Measurements from ENCODE around the gene GPI. TPM values are rescaled to one million over a fixed set of nuclear protein-coding genes. Genes with fewer than 3 reads are reported as not detected.
"Not testable (repeated sequence)": the region's sequence is repeated elsewhere in the genome, so short reads cannot be mapped to it uniquely, and the experiment has no call there.

The GPI gene
- 152 TPM for total RNA-seq

DNA sequence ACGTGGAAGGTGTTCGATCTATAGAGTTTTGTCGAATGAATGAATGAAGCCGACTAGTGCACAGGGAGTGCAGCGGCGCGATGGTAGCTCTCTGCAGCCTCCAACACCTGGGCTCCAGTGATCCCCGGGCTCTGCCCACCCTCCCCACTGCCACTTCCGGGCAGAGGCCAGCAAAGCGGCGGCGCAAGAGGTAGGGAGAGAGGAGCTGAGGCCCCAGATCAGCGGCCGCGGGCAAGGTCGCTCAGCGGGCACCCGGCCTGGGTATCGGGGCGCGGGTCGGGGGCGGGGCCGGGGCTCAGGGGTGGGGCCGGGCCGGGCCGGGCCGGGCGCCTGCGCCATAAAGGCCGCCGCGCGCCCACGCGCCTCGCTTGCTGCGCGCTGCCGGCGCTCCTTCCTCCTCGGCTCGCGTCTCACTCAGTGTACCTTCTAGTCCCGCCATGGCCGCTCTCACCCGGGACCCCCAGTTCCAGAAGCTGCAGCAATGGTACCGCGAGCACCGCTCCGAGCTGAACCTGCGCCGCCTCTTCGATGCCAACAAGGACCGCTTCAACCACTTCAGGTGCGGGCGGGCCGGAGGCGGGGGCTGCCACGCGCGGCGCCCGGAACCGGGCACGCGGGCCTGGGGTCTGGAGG is at the start of gene GPI:
Gene GPI, plus strand, starts transcription at position 367 of the 633 bp plus-strand sequence. Its CDS starts 71 bp downstream, at position 438.
- intact Hi-C loops (cut with DNase I) = no loop called here
- DNase-seq (ENCODE audit: low spot score) = peak; percentile 80
- peak; percentile 72 for ATAC-seq

DNA sequence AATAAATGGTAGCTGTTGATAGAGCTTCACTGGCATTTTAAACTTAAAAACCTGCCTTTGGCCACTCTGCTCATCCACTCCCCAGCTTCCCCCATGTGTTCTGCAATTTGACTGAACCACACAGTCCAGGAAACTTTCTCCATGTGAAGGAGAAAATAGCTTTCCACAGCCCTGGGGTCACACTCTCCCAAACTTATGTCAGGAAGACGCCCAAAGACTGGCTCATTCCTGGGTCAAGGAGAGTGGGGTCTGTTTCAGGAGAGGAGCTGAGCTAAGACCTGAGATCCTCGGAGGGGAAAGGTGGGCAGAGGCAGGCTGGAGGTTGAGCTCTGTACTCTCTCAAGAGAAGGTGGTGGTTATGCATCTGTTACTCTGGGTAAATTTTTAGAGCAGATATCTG is 48.7 kb upstream of the GPI start:
- DNase-seq (ENCODE audit: low spot score) (no peak), ATAC-seq (no peak)
- intact Hi-C loops (cut with DNase I) = no loop called here

DNA sequence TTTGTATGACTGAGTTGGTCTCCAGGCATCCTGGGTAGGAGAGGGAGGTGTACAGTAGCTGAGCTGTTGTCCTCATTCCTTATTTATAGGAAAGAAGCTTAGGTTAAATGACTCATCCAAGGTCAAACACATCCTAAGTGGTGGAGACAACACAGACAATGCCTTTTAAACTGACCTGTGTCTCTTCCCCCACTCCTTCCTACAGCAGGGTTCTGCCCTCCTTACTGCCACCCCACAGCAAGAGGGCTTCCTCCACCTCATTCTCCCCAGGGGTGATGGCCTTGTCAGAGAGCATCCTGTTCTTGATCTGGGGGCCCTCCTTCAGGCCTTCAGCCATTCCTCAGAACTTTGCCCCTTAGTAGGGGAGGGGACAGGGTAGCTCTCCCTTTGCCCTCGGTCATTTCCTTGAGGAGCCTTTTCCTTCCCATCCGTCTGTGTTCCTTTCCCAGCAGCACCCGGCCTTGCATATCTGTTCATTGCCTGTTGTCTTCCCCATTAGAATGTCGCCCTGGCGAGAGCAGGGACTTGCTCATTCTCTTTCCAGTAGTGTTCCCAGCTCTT is 48.2 kb upstream of the GPI start:
- DNase-seq (ENCODE audit: low spot score) (no peak), ATAC-seq (no peak)
- intact Hi-C loops (cut with DNase I) = no loop called here

GRCh38 chr19:34317311-34317927 is 47.6 kb upstream of the GPI start:
- ATAC-seq = peak; percentile 68
- intact Hi-C loops (cut with DNase I) = no loop called here

DNA sequence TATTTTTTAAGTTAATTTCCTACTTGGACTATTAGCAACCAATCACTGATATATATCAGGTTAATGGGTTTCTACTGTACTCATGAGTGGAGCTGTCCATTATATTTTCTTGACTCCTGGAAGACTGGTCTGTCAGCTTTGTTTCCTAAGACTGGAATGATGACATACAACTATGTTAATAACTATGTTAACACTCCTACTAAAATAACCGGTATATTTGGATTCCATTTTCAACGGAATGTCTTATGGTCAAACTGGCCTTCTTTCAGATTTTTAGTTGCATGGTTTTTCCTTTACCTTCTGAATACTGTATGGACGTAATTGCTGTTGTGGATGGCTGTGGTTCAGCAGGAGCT is 45.8 kb upstream of the GPI start:
- DNase-seq (ENCODE audit: low spot score) = no peak
- no peak for ATAC-seq
- intact Hi-C loops (cut with DNase I) = no loop called here

More at GRCh38 chr19:34317311-34317927, 47.6 kb upstream of the GPI start:
- DNase-seq (ENCODE audit: low spot score) = no peak

DNA sequence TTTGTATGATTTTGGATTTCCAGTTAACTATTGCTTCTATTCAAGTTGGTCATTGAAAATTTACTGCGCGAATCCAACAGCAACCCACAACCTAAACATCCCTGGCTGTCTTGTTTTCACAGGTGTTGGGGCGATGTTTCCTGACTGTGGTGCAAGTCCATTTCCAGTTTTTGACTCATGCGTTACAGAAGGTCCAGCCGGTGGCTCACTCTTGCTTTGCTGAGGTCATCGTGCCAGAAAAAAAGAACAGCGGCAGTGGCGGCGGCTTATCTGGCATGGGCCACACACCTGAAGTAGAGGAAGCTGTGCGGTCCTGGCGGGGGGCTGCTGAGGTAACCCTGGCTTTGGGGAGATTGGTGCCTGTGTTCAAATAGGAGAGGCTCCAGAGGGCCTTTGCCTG is 45.2 kb upstream of the GPI start:
- DNase-seq (ENCODE audit: low spot score) (no peak), ATAC-seq (peak; percentile 61)
- intact Hi-C loops (cut with DNase I) = no loop called here

GRCh38 chr19:34320277-34320676 is 44.7 kb upstream of the GPI start:
- ATAC-seq (peak; percentile 13), DNase-seq (ENCODE audit: low spot score) (no peak)
- intact Hi-C loops (cut with DNase I) = no loop called here

GRCh38 chr19:34321735-34322134 is 43.3 kb upstream of the GPI start:
- ATAC-seq (no peak), DNase-seq (ENCODE audit: low spot score) (no peak)
- intact Hi-C loops (cut with DNase I) = no loop called here

DNA sequence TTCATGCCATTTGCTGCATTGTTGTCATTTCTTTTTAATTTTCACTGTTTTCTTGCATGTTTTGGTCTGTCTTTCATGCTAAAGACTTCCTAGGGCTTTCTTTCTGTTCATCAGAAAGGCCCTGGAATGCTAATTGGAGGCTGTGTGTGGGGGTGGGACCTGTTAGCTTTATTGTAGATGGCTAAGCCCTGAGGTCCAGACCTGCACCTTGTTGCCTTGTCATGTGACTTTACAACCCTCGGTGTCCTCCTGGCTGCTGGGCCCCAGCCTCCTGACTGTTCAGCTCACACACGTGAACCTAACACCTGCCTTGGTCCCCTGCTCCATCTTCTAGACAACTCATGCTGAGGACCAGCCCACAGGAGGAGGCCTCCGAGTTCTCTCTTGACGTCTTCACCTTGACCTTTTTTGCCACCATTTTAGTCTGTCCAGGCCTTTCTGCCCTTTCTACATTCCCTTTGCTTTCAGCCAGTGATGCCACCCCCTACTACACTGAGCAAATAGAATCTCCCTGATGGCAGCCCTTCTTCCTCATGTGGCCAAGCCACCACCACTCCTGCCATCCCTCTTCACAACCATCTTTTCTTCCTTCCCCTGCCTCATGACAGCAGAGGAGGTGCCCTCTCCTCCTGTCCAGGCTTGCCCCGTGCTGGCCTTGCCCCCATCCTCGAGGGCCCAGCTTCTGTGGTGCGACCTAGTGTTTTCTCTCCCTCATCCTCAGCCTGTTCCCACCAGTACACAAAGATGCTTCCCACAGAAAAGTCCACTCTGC is 41.4 kb upstream of the GPI start:
- ATAC-seq (no peak), DNase-seq (ENCODE audit: low spot score) (no peak)
- intact Hi-C loops (cut with DNase I) = no loop called here

DNA sequence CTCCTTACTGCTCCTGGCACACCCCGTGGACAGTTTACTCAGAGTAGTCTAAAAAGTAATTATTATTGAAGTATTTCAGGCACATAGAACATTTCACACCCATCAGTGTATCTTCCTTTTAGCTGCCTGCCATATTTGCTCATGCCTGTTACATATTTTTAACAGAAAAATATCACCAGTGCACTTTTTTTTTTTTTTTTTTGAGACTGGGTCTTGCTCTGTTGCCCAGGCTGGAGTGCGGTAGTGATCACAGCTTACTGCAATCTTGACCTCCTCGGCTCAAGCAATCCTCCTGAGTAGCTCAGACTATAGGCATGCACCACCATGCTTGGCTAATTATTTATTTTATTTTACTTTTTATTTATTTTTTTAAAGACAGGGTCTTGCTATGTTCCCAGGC is 40.7 kb upstream of the GPI start:
- intact Hi-C loops (cut with DNase I) = no loop called here
- no peak for DNase-seq (ENCODE audit: low spot score)
- no peak for ATAC-seq

- DNase-seq (ENCODE audit: low spot score) (no peak), ATAC-seq (no peak)
Measured at GRCh38 chr19:34325181-34325580, 39.8 kb upstream of the GPI start.

GRCh38 chr19:34325981-34326787 is 38.8 kb upstream of the GPI start:
- no peak for DNase-seq (ENCODE audit: low spot score)
- ATAC-seq = no peak
- intact Hi-C loops (cut with DNase I) = no loop called here

More at GRCh38 chr19:34325181-34325580, 39.8 kb upstream of the GPI start:
- intact Hi-C loops (cut with DNase I) = no loop called here

DNA sequence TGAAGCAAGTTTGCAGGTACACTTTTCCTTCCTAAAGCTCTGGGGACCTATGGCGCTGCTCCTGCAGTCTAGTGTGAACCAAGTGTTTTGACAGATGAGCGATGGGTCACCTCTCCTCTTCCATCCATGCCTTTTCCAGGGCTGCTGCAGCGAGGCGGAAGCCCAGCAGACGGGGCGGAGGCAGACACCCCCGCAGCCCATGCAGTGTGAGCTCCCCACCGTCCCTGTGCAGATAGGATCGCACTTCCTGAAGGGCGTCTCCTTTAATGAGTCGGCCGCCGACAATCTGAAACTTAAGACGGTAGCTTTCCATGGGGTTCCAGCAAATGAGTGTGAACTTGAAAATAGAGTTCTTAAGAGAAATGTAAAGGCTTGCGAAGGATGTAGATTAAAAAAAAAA is 37.1 kb upstream of the GPI start:
- intact Hi-C loops (cut with DNase I) = no loop called here
- DNase-seq (ENCODE audit: low spot score) (no peak), ATAC-seq (no peak)

GRCh38 chr19:34328982-34329381 is 36.0 kb upstream of the GPI start:
- intact Hi-C loops (cut with DNase I) = no loop called here
- ATAC-seq = no peak
- DNase-seq (ENCODE audit: low spot score) = no peak

GRCh38 chr19:34330116-34330515 is 34.9 kb upstream of the GPI start:
- DNase-seq (ENCODE audit: low spot score) (no peak), ATAC-seq (no peak)
- intact Hi-C loops (cut with DNase I) = loop anchor here (10.0 kb wide), 1 partner anchor 95 kb away; no protein-coding TSS in a partner anchor

- not testable (repeated sequence) for ATAC-seq; DNase-seq (ENCODE audit: low spot score)
- intact Hi-C loops (cut with DNase I) = loop anchor here (10.0 kb wide), 1 partner anchor 96 kb away; no protein-coding TSS in a partner anchor
Measured at GRCh38 chr19:34330596-34330995, 34.4 kb upstream of the GPI start.

DNA sequence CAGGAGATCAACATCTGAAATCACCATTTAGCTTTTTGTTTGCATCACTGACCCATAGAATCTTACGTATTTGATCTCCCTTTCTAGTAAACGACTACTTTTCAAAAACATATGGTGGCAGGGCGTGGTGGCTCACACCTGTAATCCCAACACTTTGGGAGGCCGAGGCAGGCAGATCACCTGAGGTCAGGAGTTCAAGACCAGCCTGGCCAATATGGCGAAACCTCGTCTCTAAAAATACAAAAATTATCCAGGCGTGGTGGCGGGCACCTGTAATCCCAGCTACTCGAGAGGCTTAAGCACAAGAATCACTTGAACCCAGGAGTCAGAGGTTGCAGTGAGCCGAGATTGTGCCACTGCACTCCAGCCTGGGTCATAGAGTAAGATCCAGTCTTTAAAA is 33.4 kb upstream of the GPI start:
- not testable (repeated sequence) for ATAC-seq; DNase-seq (ENCODE audit: low spot score)
- intact Hi-C loops (cut with DNase I) = loop anchor here (10.0 kb wide), 1 partner anchor 97 kb away; no protein-coding TSS in a partner anchor

GRCh38 chr19:34332027-34332760 is 32.8 kb upstream of the GPI start:
- ATAC-seq (no peak), DNase-seq (ENCODE audit: low spot score) (no peak)
- intact Hi-C loops (cut with DNase I) = loop anchor here (10.0 kb wide), 1 partner anchor 97 kb away; no protein-coding TSS in a partner anchor
